ENCODE data around the gene GYPC.
"Not testable (repeated sequence)": the region's sequence is repeated elsewhere in the genome, so short reads cannot be mapped to it uniquely, and the experiment has no call there.

Gene GYPC

GRCh38 chr2:126700677-126701076 lies 44.7 kb downstream of the GYPC start:
- DNase-seq, result peak; percentile 42

DNA sequence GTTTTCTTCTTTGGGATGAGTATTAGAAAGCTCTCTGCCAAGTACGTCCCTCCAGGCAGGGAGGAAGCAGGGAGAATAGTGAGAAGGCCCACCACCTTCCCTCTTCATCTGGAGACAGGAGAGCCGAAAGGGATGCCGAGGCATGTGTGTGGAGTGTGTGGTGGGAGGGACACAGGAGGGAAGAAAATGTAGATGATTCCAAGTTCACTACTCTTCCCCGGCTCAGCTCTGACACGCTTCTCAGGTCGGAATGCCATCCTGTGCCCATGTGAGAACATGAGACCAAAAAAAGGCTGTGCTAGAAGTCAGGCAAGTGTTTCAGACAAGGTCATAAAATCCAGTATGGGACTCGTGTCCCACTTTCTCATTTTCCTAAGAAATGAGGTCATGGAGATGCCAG lies 47.4 kb downstream of the GYPC start:
- no peak for DNase-seq

DNA sequence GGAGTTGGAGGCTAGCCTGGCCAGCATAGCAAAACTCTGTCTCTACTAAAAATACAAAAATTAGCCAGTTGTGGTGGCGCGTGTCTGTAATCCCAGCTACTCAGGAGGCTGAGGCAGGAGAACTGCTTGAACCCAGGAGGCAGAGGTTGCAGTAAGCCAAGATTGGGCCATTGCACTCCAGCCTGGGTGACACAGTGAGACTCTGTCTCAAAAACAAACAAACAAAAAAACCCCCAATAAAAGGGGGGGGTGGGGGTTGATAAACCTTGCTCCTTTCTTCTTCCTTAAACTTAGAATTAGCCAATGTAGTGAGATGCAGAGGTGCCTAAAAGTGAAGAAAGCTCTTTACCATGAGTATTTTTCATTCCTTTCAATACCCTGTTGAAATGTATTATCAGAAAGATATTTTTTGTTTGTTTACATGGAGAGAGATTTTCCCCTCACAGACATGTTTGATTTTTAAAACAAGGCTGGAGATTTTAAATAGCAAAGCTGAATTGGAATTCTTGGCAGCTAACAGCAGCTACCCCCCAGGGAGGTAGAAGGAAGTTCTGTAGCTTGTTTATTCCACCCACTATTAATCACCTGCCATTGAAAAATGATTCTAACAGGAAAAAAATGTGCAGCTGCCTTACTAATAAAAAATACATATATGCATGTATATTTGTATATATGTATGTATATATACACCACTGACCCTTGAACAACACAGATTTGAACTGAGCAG lies 48.6 kb downstream of the GYPC start:
- DNase-seq, result peak; percentile 36

DNA sequence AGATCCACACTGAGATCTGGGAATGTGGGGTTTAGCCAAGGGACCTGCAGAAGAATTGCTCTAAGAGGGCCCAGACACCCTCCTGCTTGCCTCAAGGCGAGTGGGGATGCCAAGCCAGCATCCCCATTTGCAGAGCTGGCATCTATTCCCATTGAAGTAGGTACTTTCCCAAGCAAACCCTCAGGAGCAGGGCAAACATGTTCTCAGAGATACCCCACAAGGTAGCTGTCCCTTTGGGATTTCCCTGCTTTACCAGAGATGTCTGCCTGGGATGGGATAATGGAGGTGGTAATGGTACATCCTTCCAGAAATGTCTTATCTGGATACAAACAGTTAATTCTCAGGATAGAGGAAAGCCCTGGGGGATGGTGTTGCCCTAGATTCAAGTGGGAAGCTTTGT lies 51.2 kb downstream of the GYPC start:
- DNase-seq, result no peak

- no peak for DNase-seq
These were observed 52.0 kb downstream of the GYPC start for GRCh38 chr2:126707941-126708340.

DNA sequence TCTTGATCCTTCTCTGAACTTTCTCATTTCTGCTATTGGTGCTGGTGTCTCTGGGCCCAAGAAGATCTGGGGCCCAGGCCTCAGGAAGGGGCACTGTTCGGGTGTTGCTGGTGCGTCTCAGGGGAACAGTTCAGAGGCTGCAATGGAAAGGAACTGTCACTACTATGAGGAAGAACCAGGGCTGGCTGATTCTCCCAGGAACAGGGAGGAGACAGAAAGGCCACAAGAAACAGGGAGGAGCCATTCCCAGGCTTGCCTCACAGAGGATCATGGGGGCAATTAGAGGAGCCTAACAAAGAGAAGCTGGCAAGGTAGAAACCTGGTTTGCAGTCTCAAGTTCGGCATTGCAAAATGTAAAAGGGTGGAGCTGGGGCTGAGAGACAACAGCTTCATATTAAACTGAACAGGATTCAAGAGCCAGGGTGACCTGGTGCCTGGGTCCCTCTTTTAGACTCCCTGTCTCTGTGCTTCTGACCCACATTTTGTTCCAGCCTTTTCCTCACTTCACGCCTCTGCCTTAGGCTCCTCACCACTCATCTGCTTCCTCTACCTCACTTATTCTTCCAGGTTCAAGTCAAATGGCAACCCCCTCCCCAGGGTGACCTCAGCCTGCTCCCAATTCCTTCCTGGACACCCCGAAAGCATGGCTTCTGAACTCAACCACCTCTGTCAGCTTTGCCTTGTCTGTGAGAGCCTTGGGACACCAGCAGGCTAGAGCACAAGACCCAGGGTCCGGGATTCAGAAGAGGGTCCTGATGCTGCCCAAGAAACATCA lies 58.4 kb downstream of the GYPC start:
- DNase-seq, result no peak

DNA sequence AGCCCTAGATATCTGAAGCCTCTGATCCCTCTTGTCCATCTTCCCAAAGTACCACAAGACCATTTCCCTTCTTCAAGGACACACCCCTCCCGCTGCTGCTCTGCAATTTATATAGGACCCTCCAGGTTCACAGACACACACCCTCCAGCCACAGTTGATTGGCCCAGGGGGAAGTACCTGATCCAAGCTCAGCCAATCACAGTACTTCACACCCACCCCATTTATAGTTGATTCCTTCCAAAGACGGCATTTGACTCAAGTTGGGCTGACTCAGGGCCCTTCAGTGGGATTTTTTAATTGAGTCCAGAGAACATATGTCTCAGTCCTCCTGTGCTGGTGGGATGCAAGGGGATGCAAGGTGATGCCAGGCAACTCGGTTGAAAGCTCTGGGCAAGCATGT lies 59.2 kb downstream of the GYPC start:
- DNase-seq, result no peak

- no peak for DNase-seq
These were observed 59.8 kb downstream of the GYPC start for GRCh38 chr2:126715576-126716406.

GRCh38 chr2:126717277-126717676 lies 61.3 kb downstream of the GYPC start:
- DNase-seq, result not testable (repeated sequence)

DNA sequence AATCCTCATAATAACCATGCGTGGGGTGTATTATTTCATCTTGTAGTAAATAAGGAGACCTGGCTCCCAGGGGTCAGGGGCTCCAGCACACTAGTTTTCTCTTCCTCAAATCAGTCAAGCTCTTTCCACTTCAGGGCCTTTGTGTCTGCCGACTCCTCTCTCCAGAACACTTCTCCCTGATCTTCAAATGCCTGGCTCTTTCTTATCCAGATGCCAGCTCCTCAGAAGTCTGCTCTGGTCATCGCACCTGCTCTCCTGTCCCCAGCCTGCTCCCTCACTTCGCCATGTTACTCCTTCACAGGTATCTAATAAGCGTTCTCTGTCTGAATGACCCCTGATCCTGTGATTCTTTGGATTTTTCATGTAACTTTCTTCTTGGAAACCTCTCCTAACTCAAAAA lies 62.0 kb downstream of the GYPC start:
- no peak for DNase-seq

- no peak for DNase-seq
These were observed 63.4 kb downstream of the GYPC start for GRCh38 chr2:126719191-126719832.

- no peak for DNase-seq
These were observed 63.9 kb downstream of the GYPC start for GRCh38 chr2:126719833-126720351.

- DNase-seq, result no peak
These were observed 64.7 kb downstream of the GYPC start for GRCh38 chr2:126720638-126721037.

DNA sequence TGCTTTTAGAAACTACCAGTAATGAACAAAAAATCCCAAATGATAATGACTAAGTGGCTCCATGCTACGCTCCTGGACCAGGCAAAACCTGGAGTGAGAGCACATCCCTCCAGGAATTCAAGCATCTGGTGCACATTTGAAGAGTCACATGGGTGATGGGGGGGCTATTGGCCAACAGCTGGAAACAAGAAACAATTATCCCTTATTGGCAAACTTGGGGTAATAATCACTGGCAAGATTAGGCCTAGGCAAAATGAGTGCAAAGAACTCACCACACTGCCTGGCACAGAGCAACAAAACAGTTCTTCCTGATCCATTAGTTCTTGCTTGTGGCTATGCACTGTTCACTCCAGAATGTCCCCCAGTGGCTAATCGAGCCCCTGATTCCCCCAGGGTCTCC lies 66.1 kb downstream of the GYPC start:
- DNase-seq, result no peak

- no peak for DNase-seq
These were observed 66.6 kb downstream of the GYPC start for GRCh38 chr2:126722546-126722945.

- no peak for DNase-seq
These were observed 67.4 kb downstream of the GYPC start for GRCh38 chr2:126723281-126723815.

GRCh38 chr2:126725580-126725979 lies 69.6 kb downstream of the GYPC start:
- DNase-seq, result no peak

GRCh38 chr2:126729896-126730295 lies 73.9 kb downstream of the GYPC start:
- no peak for DNase-seq

- DNase-seq, result no peak
These were observed 74.7 kb downstream of the GYPC start for GRCh38 chr2:126730655-126731054.

GRCh38 chr2:126731353-126731752 lies 75.4 kb downstream of the GYPC start:
- no peak for DNase-seq

DNA sequence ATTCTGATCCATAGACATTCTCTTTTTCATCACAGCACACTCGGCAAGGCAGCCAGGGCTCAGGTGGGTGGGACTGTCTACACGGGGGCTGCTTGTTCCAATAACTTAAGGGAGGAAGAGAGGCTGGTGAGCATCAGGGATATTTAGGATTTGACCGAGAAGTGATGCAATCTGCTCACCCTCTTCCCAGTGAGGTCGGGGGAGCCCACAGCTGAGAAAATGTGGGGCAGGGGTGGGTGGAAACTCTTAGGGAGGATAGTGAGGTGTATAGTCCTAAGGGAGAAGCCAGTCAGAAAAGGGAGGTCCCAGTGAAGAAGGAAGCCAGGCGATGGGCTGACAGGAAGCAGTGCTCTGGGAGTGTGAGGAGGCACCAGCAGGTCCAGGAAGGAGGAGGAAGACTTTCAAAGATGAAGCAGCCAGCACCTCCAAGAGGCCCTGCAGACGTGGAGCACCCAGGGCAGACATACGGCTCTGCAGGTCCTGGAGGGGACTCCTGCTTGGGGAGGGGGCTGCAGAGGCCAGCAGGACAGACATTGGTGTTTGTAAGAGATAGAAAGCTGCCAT lies 76.8 kb downstream of the GYPC start:
- no peak for DNase-seq

- no peak for DNase-seq
These were observed 77.8 kb downstream of the GYPC start for GRCh38 chr2:126733795-126734194.
